ENCODE data around the gene ZSWIM4. TPM values are rescaled to one million over a fixed set of nuclear protein-coding genes. Genes with fewer than 3 reads are reported as not detected.

Gene ZSWIM4
- total RNA-seq, 1 experiment from 2014 or later, result 12.2 TPM

- peak; percentile 87 for DNase-seq (ENCODE audit: low read depth)
These were observed 39.2 kb downstream of the ZSWIM4 start for GRCh38 chr19:13834244-13835069.

GRCh38 chr19:13835791-13836723 is 40.8 kb downstream of the ZSWIM4 start:
- peak; percentile 68 for DNase-seq (ENCODE audit: low read depth)

GRCh38 chr19:13838435-13839129 is 43.3 kb downstream of the ZSWIM4 start:
- no peak for DNase-seq (ENCODE audit: low read depth)

GRCh38 chr19:13839130-13839937 is 44.1 kb downstream of the ZSWIM4 start:
- DNase-seq (ENCODE audit: low read depth), result peak; percentile 91

GRCh38 chr19:13839938-13840304 is 44.7 kb downstream of the ZSWIM4 start:
- DNase-seq (ENCODE audit: low read depth), result no peak

GRCh38 chr19:13840305-13841085 is 45.3 kb downstream of the ZSWIM4 start:
- peak; percentile 88 for DNase-seq (ENCODE audit: low read depth)

GRCh38 chr19:13841086-13841961 is 46.1 kb downstream of the ZSWIM4 start:
- peak; percentile 63 for DNase-seq (ENCODE audit: low read depth)

- DNase-seq (ENCODE audit: low read depth), result no peak
These were observed 46.7 kb downstream of the ZSWIM4 start for GRCh38 chr19:13841962-13842290.

- DNase-seq (ENCODE audit: low read depth), result peak; percentile 85
These were observed 47.3 kb downstream of the ZSWIM4 start for GRCh38 chr19:13842291-13843103.

GRCh38 chr19:13843104-13843921 is 48.1 kb downstream of the ZSWIM4 start:
- peak; percentile 97 for DNase-seq (ENCODE audit: low read depth)

- DNase-seq (ENCODE audit: low read depth), result peak; percentile 44
These were observed 48.9 kb downstream of the ZSWIM4 start for GRCh38 chr19:13844130-13844631.

- peak; percentile 99 for DNase-seq (ENCODE audit: low read depth)
These were observed 51.5 kb downstream of the ZSWIM4 start for GRCh38 chr19:13846557-13847406.

- peak; percentile 94 for DNase-seq (ENCODE audit: low read depth)
These were observed 52.4 kb downstream of the ZSWIM4 start for GRCh38 chr19:13847407-13848339.

- DNase-seq (ENCODE audit: low read depth), result no peak
These were observed 53.1 kb downstream of the ZSWIM4 start for GRCh38 chr19:13848340-13848677.

Data from M059J (cell line).